22Rv1 (cell line): ENCODE data around the gene SMIM13.

Source experiments
- ZFX ChIP-seq: fragments of 450-650 bp; IDR thresholded peaks from 2 replicates; pipeline ENCODE4 v1.6.1; 2017; ENCODE audit warnings: antibody characterized with exemption, borderline replicate concordance
- TF ChIP-seq, protein P1 (sequence below): fragments of 450-650 bp; IDR thresholded peaks from 2 replicates; pipeline ENCODE4 v1.5.1; 2017; ENCODE audit warnings: mild to moderate bottlenecking

DNA sequence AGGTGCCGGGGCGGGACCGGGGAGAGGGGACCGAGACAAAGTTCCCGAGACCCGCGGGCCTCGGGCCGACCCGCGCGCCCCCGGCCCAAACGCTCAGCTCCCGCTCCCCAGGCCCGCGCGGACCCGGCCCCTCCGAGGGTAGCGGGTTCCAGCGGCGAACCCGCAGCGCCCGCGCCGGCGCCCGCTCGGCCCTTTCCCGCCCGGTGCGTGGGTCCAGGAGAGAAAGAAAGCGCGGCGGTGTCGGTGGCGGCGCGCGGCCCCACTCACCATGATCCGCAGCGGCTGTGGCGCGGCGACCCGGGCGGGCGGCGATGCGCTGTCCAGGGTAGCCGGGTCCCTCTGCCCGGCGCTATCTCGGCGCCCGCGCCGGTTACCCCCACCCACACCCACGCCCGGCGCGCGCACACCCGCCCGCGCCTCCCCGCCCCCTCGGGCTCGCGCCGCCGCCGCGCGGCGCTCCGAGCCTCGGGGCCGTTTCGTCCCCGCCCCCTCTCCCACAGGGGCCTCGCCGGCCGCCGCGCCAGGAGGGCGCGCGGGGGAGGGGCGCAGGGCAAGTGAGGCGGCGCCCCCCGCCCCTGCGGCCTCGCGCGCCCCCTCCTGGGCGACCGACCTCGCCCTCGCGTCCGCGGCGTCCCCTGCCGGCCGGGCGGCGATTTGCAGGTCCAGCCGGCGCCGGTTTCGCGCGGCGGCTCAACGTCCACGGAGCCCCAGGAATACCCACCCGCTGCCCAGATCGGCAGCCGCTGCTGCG is 49.5 kb upstream of the SMIM13 start, which contains the start of gene ELOVL2:
- TF ChIP-seq ZFX: no peak
- TF ChIP-seq, protein P1, sequence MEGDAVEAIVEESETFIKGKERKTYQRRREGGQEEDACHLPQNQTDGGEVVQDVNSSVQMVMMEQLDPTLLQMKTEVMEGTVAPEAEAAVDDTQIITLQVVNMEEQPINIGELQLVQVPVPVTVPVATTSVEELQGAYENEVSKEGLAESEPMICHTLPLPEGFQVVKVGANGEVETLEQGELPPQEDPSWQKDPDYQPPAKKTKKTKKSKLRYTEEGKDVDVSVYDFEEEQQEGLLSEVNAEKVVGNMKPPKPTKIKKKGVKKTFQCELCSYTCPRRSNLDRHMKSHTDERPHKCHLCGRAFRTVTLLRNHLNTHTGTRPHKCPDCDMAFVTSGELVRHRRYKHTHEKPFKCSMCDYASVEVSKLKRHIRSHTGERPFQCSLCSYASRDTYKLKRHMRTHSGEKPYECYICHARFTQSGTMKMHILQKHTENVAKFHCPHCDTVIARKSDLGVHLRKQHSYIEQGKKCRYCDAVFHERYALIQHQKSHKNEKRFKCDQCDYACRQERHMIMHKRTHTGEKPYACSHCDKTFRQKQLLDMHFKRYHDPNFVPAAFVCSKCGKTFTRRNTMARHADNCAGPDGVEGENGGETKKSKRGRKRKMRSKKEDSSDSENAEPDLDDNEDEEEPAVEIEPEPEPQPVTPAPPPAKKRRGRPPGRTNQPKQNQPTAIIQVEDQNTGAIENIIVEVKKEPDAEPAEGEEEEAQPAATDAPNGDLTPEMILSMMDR: peak; percentile 100
